Hepatocyte (in vitro differentiated cells): ENCODE results near the gene TIMM23.
"Not testable (repeated sequence)": the region's sequence is repeated elsewhere in the genome, so short reads cannot be mapped to it uniquely, and the experiment has no call there.

Experiments
- CTCF ChIP-seq: fragments of 200-600 bp; sonication (generic); IDR thresholded peaks from 2 replicates; pipeline ENCODE4 v1.5.1; 2016; ENCODE audit warnings: antibody characterized with exemption, mild to moderate bottlenecking; ENCODE audit not compliant: poor library complexity
- EZH2phosphoT487 ChIP-seq: fragments of 200-600 bp; sonication (generic); IDR thresholded peaks from one replicate; pipeline ENCODE4 v1.6.1; 2018; ENCODE audit warnings: antibody characterized with exemption, mild to moderate bottlenecking, low read depth, moderate library complexity; ENCODE audit not compliant: unreplicated experiment, severe bottlenecking

- not testable (repeated sequence) for TF ChIP-seq CTCF, EZH2phosphoT487
Observed at GRCh38 chr10:45978554-45978953, 6.3 kb downstream of the TIMM23 start.
